Measurements from ENCODE around the gene MDGA2. TPM values are rescaled to one million over a fixed set of nuclear protein-coding genes. Genes with fewer than 3 reads are reported as not detected.
"Not testable (repeated sequence)": the region's sequence is repeated elsewhere in the genome, so short reads cannot be mapped to it uniquely, and the experiment has no call there.

Gene MDGA2
- total and polyA plus RNA-seq, 7 experiments from 2014 or later, result not detected

- Mint-ChIP-seq H3K27me3 (no peaks in the 10 kb centered on the region), H3K9me3 (peaks cover 0 to 10% (median 4%) of the 10 kb centered on the region in 11 donors), H3K4me3 (no peak overlapping the region), H3K27ac (no peak overlapping the region), H3K36me3 (no peaks in the 10 kb centered on the region), H3K4me1 (no peaks in the 10 kb centered on the region)
- ChIA-PET CTCF (no interaction called here), POLR2A (no interaction called here)
- DNase-seq (no peak), ATAC-seq (no peak)
- no peaks in the 10 kb centered on the region for H3K27me3 ChIP-seq (ENCODE audit: control insufficient read depth in 2 of 2, insufficient read depth in 2 of 2, low read length in 2 of 2)
- H3K27ac ChIP-seq (ENCODE audit: low read depth, low read length), result no peak overlapping the region
- no peaks in the 10 kb centered on the region for H3K36me3 ChIP-seq (ENCODE audit: control insufficient read depth in 2 of 3, insufficient read depth in 3 of 3, low read length in 3 of 3)
- H3K9me3 ChIP-seq (ENCODE audit: control insufficient read depth in 2 of 3, low read length in 3 of 3), result no peaks in the 10 kb centered on the region
- H3K4me3 ChIP-seq (ENCODE audit: low read length), result no peak overlapping the region
- intact Hi-C loops (cut with micrococcal nuclease), result no loop called here
- H3K4me1 ChIP-seq (ENCODE audit: control insufficient read depth in 2 of 2, insufficient read depth in 2 of 2, low read length in 2 of 2), result no peaks in the 10 kb centered on the region
Observed at GRCh38 chr14:47246367-47246766, 429.0 kb downstream of the MDGA2 start.

GRCh38 chr14:47242579-47242978 is 432.8 kb downstream of the MDGA2 start:
- H3K27ac Mint-ChIP-seq; H3K36me3 Mint-ChIP-seq; H3K27me3 ChIP-seq (ENCODE audit: control insufficient read depth in 2 of 2, insufficient read depth in 2 of 2, low read length in 2 of 2); ATAC-seq; H3K4me1 ChIP-seq (ENCODE audit: control insufficient read depth in 2 of 2, insufficient read depth in 2 of 2, low read length in 2 of 2); H3K4me3 ChIP-seq (ENCODE audit: low read length); H3K27me3 Mint-ChIP-seq; intact Hi-C loops (cut with micrococcal nuclease); H3K4me1 Mint-ChIP-seq; H3K9me3 ChIP-seq (ENCODE audit: control insufficient read depth in 2 of 3, low read length in 3 of 3); DNase-seq; CTCF ChIA-PET; H3K4me3 Mint-ChIP-seq; H3K36me3 ChIP-seq (ENCODE audit: control insufficient read depth in 2 of 3, insufficient read depth in 3 of 3, low read length in 3 of 3); POLR2A ChIA-PET; H3K27ac ChIP-seq (ENCODE audit: low read depth, low read length): not testable (repeated sequence)
- H3K9me3 Mint-ChIP-seq, result peaks cover 0 to 10% (median 2%) of the 10 kb centered on the region in 11 donors

- Histone ChIP-seq H3K36me3 (ENCODE audit: control insufficient read depth in 2 of 3, insufficient read depth in 3 of 3, low read length in 3 of 3) (no peaks in the 10 kb centered on the region), H3K4me1 (ENCODE audit: control insufficient read depth in 2 of 2, insufficient read depth in 2 of 2, low read length in 2 of 2) (no peaks in the 10 kb centered on the region), H3K9me3 (ENCODE audit: control insufficient read depth in 2 of 3, low read length in 3 of 3) (no peaks in the 10 kb centered on the region), H3K27me3 (ENCODE audit: control insufficient read depth in 2 of 2, insufficient read depth in 2 of 2, low read length in 2 of 2) (no peaks in the 10 kb centered on the region), H3K27ac (ENCODE audit: low read depth, low read length) (no peak overlapping the region), H3K4me3 (ENCODE audit: low read length) (no peak overlapping the region)
- no peak overlapping the region for H3K4me3 Mint-ChIP-seq
- ATAC-seq (no peak), DNase-seq (no peak)
- no peak overlapping the region for H3K27ac Mint-ChIP-seq
- H3K9me3 Mint-ChIP-seq, result peaks cover 0 to 10% (median 1%) of the 10 kb centered on the region in 11 donors
- intact Hi-C loops (cut with micrococcal nuclease), result no loop called here
- ChIA-PET CTCF (interaction anchor here (0.7 kb wide), 1 partner anchor 89 kb away, joined by 5 read pairs; no protein-coding TSS in a partner anchor), POLR2A (no interaction called here)
- no peaks in the 10 kb centered on the region for H3K27me3 Mint-ChIP-seq
- H3K36me3 Mint-ChIP-seq, result no peaks in the 10 kb centered on the region
- H3K4me1 Mint-ChIP-seq, result no peaks in the 10 kb centered on the region
Observed at GRCh38 chr14:47240748-47241437, 434.5 kb downstream of the MDGA2 start.

GRCh38 chr14:47235619-47236018 is 439.8 kb downstream of the MDGA2 start:
- intact Hi-C loops (cut with micrococcal nuclease), result no loop called here
- DNase-seq (no peak), ATAC-seq (no peak)
- no peak overlapping the region for H3K27ac Mint-ChIP-seq
- H3K27me3 ChIP-seq (ENCODE audit: control insufficient read depth in 2 of 2, insufficient read depth in 2 of 2, low read length in 2 of 2), result no peaks in the 10 kb centered on the region
- no peaks in the 10 kb centered on the region for H3K36me3 Mint-ChIP-seq
- no peaks in the 10 kb centered on the region for H3K9me3 ChIP-seq (ENCODE audit: control insufficient read depth in 2 of 3, low read length in 3 of 3)
- no peaks in the 10 kb centered on the region for H3K36me3 ChIP-seq (ENCODE audit: control insufficient read depth in 2 of 3, insufficient read depth in 3 of 3, low read length in 3 of 3)
- no peaks in the 10 kb centered on the region for H3K4me1 Mint-ChIP-seq
- H3K4me3 ChIP-seq (ENCODE audit: low read length), result no peak overlapping the region
- CTCF ChIA-PET, result no interaction called here
- POLR2A ChIA-PET, result no interaction called here
- H3K4me1 ChIP-seq (ENCODE audit: control insufficient read depth in 2 of 2, insufficient read depth in 2 of 2, low read length in 2 of 2), result no peaks in the 10 kb centered on the region
- H3K27me3 Mint-ChIP-seq, result no peaks in the 10 kb centered on the region
- no peak overlapping the region for H3K4me3 Mint-ChIP-seq
- peaks cover 0 to 2% (median 0%) of the 10 kb centered on the region in 11 donors for H3K9me3 Mint-ChIP-seq
- H3K27ac ChIP-seq (ENCODE audit: low read depth, low read length), result no peak overlapping the region

- H3K27ac Mint-ChIP-seq, result peak overlapping the region in 1 of 9 donors; percentile 4
- H3K9me3 ChIP-seq (ENCODE audit: control insufficient read depth in 2 of 3, low read length in 3 of 3), result no peaks in the 10 kb centered on the region
- CTCF ChIA-PET, result no interaction called here
- DNase-seq, result no peak
- no peaks in the 10 kb centered on the region for H3K36me3 ChIP-seq (ENCODE audit: control insufficient read depth in 2 of 3, insufficient read depth in 3 of 3, low read length in 3 of 3)
- no peaks in the 10 kb centered on the region for H3K4me1 ChIP-seq (ENCODE audit: control insufficient read depth in 2 of 2, insufficient read depth in 2 of 2, low read length in 2 of 2)
- peak; percentile 34 for ATAC-seq
- H3K9me3 Mint-ChIP-seq, result peaks cover 0 to 6% (median 2%) of the 10 kb centered on the region in 11 donors
- POLR2A ChIA-PET, result no interaction called here
- intact Hi-C loops (cut with micrococcal nuclease), result no loop called here
- H3K27me3 Mint-ChIP-seq, result no peaks in the 10 kb centered on the region
- H3K4me3 ChIP-seq (ENCODE audit: low read length), result no peak overlapping the region
- no peaks in the 10 kb centered on the region for H3K36me3 Mint-ChIP-seq
- H3K4me1 Mint-ChIP-seq, result peaks cover 4 to 15% (median 9%) of the 10 kb centered on the region in 7 donors
- no peak overlapping the region for H3K27ac ChIP-seq (ENCODE audit: low read depth, low read length)
- H3K4me3 Mint-ChIP-seq, result peak overlapping the region in 1 of 10 donors; percentile 26
- no peaks in the 10 kb centered on the region for H3K27me3 ChIP-seq (ENCODE audit: control insufficient read depth in 2 of 2, insufficient read depth in 2 of 2, low read length in 2 of 2)
Observed at GRCh38 chr14:47226877-47227520, 448.4 kb downstream of the MDGA2 start.

GRCh38 chr14:47223656-47224055 is 451.7 kb downstream of the MDGA2 start:
- Mint-ChIP-seq H3K27ac (no peak overlapping the region), H3K4me3 (no peak overlapping the region), H3K4me1 (peaks cover 4 to 15% (median 9%) of the 10 kb centered on the region in 7 donors), H3K36me3 (no peaks in the 10 kb centered on the region), H3K27me3 (no peaks in the 10 kb centered on the region), H3K9me3 (peaks cover 0 to 10% (median 2%) of the 10 kb centered on the region in 11 donors)
- H3K4me3 ChIP-seq (ENCODE audit: low read length), result no peak overlapping the region
- intact Hi-C loops (cut with micrococcal nuclease), result no loop called here
- no peaks in the 10 kb centered on the region for H3K4me1 ChIP-seq (ENCODE audit: control insufficient read depth in 2 of 2, insufficient read depth in 2 of 2, low read length in 2 of 2)
- no peaks in the 10 kb centered on the region for H3K36me3 ChIP-seq (ENCODE audit: control insufficient read depth in 2 of 3, insufficient read depth in 3 of 3, low read length in 3 of 3)
- no peak overlapping the region for H3K27ac ChIP-seq (ENCODE audit: low read depth, low read length)
- no peaks in the 10 kb centered on the region for H3K9me3 ChIP-seq (ENCODE audit: control insufficient read depth in 2 of 3, low read length in 3 of 3)
- H3K27me3 ChIP-seq (ENCODE audit: control insufficient read depth in 2 of 2, insufficient read depth in 2 of 2, low read length in 2 of 2), result no peaks in the 10 kb centered on the region
- ATAC-seq, result no peak
- ChIA-PET POLR2A (no interaction called here), CTCF (no interaction called here)
- no peak for DNase-seq

- H3K4me1 ChIP-seq (ENCODE audit: control insufficient read depth in 2 of 2, insufficient read depth in 2 of 2, low read length in 2 of 2), result no peaks in the 10 kb centered on the region
- CTCF ChIA-PET, result no interaction called here
- H3K36me3 ChIP-seq (ENCODE audit: control insufficient read depth in 2 of 3, insufficient read depth in 3 of 3, low read length in 3 of 3), result no peaks in the 10 kb centered on the region
- Mint-ChIP-seq H3K27ac (no peak overlapping the region), H3K27me3 (no peaks in the 10 kb centered on the region), H3K4me1 (no peaks in the 10 kb centered on the region), H3K9me3 (peaks cover 0 to 10% (median 0%) of the 10 kb centered on the region in 11 donors), H3K36me3 (no peaks in the 10 kb centered on the region), H3K4me3 (no peak overlapping the region)
- DNase-seq (no peak), ATAC-seq (no peak)
- H3K27ac ChIP-seq (ENCODE audit: low read depth, low read length), result no peak overlapping the region
- POLR2A ChIA-PET, result no interaction called here
- no peaks in the 10 kb centered on the region for H3K9me3 ChIP-seq (ENCODE audit: control insufficient read depth in 2 of 3, low read length in 3 of 3)
- no peak overlapping the region for H3K4me3 ChIP-seq (ENCODE audit: low read length)
- intact Hi-C loops (cut with micrococcal nuclease), result no loop called here
- no peaks in the 10 kb centered on the region for H3K27me3 ChIP-seq (ENCODE audit: control insufficient read depth in 2 of 2, insufficient read depth in 2 of 2, low read length in 2 of 2)
Observed at GRCh38 chr14:47220096-47220495, 455.3 kb downstream of the MDGA2 start.
